CD8-positive, alpha-beta memory T cell (primary cell): ENCODE results near the gene CAPN13. TPM values are rescaled to one million over a fixed set of nuclear protein-coding genes. Genes with fewer than 3 reads are reported as not detected.

ENCODE experiments used
- CTCF ChIA-PET: fragments of 350-600 bp; sonication (Branson Sonifier 250); formaldehyde crosslinking; loops from one replicate; lab custom pipeline; 2021; ENCODE audit warnings: antibody characterized with exemption; lab: Charles Lee
- POLR2A ChIA-PET: fragments of 350-600 bp; sonication (Branson Sonifier 250); formaldehyde crosslinking; loops from one replicate; lab custom pipeline; 2021; ENCODE audit warnings: antibody characterized with exemption; lab: Charles Lee
- DNase-seq, 5 donors: peaks; one replicate each; pipeline versions ENCODE4 v3.0.0 to v3.0.0-alpha.2; 2020 to 2022; ENCODE audit warnings: mixed read lengths in 1 of 5
- H3K27ac ChIP-seq: one replicate; pipeline ENCODE4 v1.7.0; 2013; ENCODE audit warnings: low read depth, mild to moderate bottlenecking, low read length, moderate library complexity
- H3K27me3 ChIP-seq: 2 replicates; pipeline ENCODE4 v1.7.0; 2013; ENCODE audit warnings: low read length, mild to moderate bottlenecking; ENCODE audit not compliant: insufficient read depth, poor library complexity, severe bottlenecking
- H3K36me3 ChIP-seq: 2 replicates; pipeline ENCODE4 v1.7.0; 2013; ENCODE audit warnings: mild to moderate bottlenecking, low read length, moderate library complexity; ENCODE audit not compliant: insufficient read depth
- H3K4me1 ChIP-seq: 2 replicates; pipeline ENCODE4 v1.7.0; 2013; ENCODE audit warnings: mild to moderate bottlenecking, low read length, moderate library complexity; ENCODE audit not compliant: insufficient read depth
- H3K4me3 ChIP-seq: 2 replicates; pipeline ENCODE4 v1.7.0; 2013; ENCODE audit warnings: mild to moderate bottlenecking, low read length
- H3K9me3 ChIP-seq: 2 replicates; pipeline ENCODE4 v1.7.0; 2013; ENCODE audit warnings: mild to moderate bottlenecking, low read length
- H3K27ac Mint-ChIP-seq, 8 donors: one replicate each; pipeline ENCODE4 v1.8.0; 2020 to 2021; ENCODE audit warnings: mixed read lengths in 8 of 8, mild to moderate bottlenecking in 6 of 8, inconsistent platforms in 3 of 8, moderate library complexity in 3 of 8
- H3K27me3 Mint-ChIP-seq, 2 donors: one replicate each; pipeline ENCODE4 v1.8.0; 2020 to 2021; ENCODE audit warnings: mixed read lengths in 2 of 2, mild to moderate bottlenecking in 1 of 2, moderate library complexity in 1 of 2
- H3K36me3 Mint-ChIP-seq, 3 donors: one replicate each; pipeline ENCODE4 v1.8.0; 2020 to 2021; ENCODE audit warnings: mixed read lengths in 3 of 3, inconsistent platforms in 1 of 3, mild to moderate bottlenecking in 1 of 3
- H3K4me1 Mint-ChIP-seq, 3 donors: one replicate each; pipeline ENCODE4 v1.8.0; 2020 to 2021; ENCODE audit warnings: mixed read lengths in 3 of 3, inconsistent platforms in 1 of 3, mild to moderate bottlenecking in 1 of 3
- H3K4me3 Mint-ChIP-seq, 7 donors: one replicate each; pipeline ENCODE4 v1.8.0; 2020 to 2021; ENCODE audit warnings: mixed read lengths in 7 of 7, mild to moderate bottlenecking in 6 of 7, moderate library complexity in 4 of 7, inconsistent platforms in 2 of 7
- H3K9me3 Mint-ChIP-seq, 5 donors: one replicate each; pipeline ENCODE4 v1.8.0; 2020 to 2022; ENCODE audit warnings: mixed read lengths in 5 of 5, mild to moderate bottlenecking in 3 of 5, moderate library complexity in 2 of 5, inconsistent platforms in 1 of 5
- polyA plus RNA-seq: library from polyadenylated mRNA; unstranded; fragments of 300-500 nt; fragmentation: Illumina TruSeq; gene quantifications from one replicate; pipeline ENCODE4 v1.2.3, GENCODE V29; 2021
- total RNA-seq, 2 experiments: library from RNA; stranded (reverse); gene quantifications; one replicate each; pipeline ENCODE4 v1.2.3, GENCODE V29; 2021

Gene CAPN13
- total and polyA plus RNA-seq, 3 experiments from 2014 or later = not detected

DNA sequence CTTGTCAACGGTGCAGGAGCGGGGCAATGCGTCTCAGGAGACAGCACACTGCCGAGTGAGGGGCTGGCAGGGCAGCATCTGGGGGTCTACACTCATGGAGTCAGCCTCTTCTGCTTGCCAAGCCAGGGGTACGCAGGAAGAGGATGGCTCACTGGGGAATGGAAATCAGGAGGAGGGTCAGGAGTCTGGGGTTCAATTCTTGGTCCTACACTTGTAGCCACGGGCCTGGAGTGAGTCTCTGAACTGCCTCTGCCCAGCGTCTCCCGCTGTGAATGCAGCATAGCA lies 70.0 kb downstream of the CAPN13 start:
- no peak for DNase-seq
- no peak overlapping the region for H3K4me3 Mint-ChIP-seq
- H3K4me1 Mint-ChIP-seq = no peaks in the 10 kb centered on the region

DNA sequence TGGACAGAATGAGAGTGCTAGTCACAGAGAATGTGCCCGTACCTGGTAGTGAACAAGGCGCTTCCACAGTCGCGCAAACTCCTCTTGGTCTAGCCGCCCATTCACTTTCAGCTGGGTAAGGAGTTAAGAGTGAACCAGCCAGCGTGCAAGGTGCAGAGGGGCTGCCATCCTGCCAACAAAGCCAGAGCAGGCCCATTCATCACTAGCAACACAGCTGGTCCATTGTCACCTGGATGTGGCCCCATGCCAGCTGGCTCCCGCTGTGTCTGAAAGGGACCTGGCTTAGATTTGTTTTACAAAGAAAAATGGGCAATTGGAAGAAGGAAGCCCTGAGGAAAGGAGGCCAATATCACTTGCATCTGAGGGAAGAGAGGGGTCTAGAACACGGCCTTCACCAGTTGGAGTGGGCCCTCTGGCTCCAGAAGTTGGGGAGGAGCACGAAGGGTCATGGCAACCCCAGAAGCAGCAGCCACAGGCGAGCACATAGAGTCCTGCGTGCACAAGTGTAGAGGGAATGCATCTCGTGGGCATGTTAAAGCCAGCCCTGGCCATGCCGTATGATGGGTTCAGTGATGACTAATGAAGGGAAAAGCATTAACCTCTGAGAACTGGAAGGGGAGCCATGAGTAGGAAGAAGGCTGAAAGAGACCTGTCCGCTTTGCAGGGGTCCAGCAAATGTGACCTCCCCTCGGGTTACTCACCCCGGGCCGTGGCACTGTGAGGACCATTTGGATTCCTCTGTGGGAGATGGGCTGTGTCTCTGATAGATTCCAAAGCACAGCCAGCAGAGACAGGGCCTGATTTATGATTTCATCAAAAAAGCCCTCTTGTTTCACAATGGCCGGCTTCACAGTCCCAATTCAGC lies 70.6 kb downstream of the CAPN13 start:
- H3K4me1 ChIP-seq = no peaks in the 10 kb centered on the region
- Mint-ChIP-seq H3K27ac (no peak overlapping the region), H3K4me3 (no peak overlapping the region), H3K36me3 (no peaks in the 10 kb centered on the region), H3K9me3 (no peaks in the 10 kb centered on the region), H3K27me3 (peaks cover 10 to 19% of the 10 kb centered on the region in 2 donors), H3K4me1 (no peaks in the 10 kb centered on the region)
- H3K27ac ChIP-seq = no peak overlapping the region
- CTCF ChIA-PET = no interaction called here
- no peaks in the 10 kb centered on the region for H3K27me3 ChIP-seq
- H3K4me3 ChIP-seq = no peak overlapping the region
- no peaks in the 10 kb centered on the region for H3K9me3 ChIP-seq
- no peaks in the 10 kb centered on the region for H3K36me3 ChIP-seq
- DNase-seq = no peak
- POLR2A ChIA-PET = no interaction called here

More for the DNA sequence above, 70.0 kb downstream of the CAPN13 start:
- no peaks in the 10 kb centered on the region for H3K36me3 Mint-ChIP-seq
- H3K36me3 ChIP-seq = no peaks in the 10 kb centered on the region
- no peaks in the 10 kb centered on the region for H3K9me3 Mint-ChIP-seq
- no peak overlapping the region for H3K27ac ChIP-seq
- POLR2A ChIA-PET = no interaction called here
- CTCF ChIA-PET = no interaction called here
- no peaks in the 10 kb centered on the region for H3K4me1 ChIP-seq
- H3K4me3 ChIP-seq = no peak overlapping the region
- H3K9me3 ChIP-seq = no peaks in the 10 kb centered on the region
- H3K27ac Mint-ChIP-seq = no peak overlapping the region
- H3K27me3 ChIP-seq = no peaks in the 10 kb centered on the region
- H3K27me3 Mint-ChIP-seq = peaks cover 10 to 19% of the 10 kb centered on the region in 2 donors

DNA sequence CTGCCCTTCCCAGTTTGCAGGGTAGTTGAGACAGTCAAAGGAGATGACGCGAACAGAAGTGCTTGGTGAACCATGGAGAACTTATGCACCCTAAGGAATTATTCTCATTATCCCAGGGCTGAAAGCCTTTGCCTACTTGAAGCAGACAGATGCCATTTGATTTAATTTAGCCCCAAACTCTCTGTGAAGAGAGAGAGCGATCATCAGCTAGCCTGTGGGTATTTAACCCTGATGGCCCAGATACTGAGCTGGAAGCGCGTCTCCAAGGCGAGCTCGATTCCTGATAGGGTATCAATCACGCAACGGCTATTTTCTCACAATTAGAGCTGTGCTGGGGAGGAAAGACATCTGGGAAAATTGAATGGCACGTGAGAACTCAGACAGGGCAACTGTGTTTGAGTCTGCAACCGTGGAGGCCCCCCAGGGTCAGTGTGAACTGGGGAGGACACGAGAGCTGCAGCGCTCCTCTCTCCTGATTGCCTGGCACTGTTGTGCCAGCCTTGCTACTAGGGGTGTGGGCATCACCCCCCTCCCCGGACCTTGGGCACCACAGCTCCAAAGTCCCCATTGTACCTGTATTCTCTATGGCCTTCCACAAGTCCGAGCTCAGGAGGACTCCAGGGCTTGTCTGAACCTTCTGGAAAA lies 73.2 kb downstream of the CAPN13 start:
- CTCF ChIA-PET = no interaction called here
- H3K27me3 Mint-ChIP-seq = peaks cover 8 to 18% of the 10 kb centered on the region in 2 donors
- no peak overlapping the region for H3K4me3 Mint-ChIP-seq
- no peak overlapping the region for H3K4me3 ChIP-seq
- H3K9me3 Mint-ChIP-seq = no peaks in the 10 kb centered on the region
- POLR2A ChIA-PET = no interaction called here
- H3K36me3 ChIP-seq = no peaks in the 10 kb centered on the region
- no peaks in the 10 kb centered on the region for H3K9me3 ChIP-seq
- H3K27ac Mint-ChIP-seq = no peak overlapping the region
- no peaks in the 10 kb centered on the region for H3K4me1 ChIP-seq
- H3K36me3 Mint-ChIP-seq = no peaks in the 10 kb centered on the region
- no peak for DNase-seq
- no peak overlapping the region for H3K27ac ChIP-seq
- no peaks in the 10 kb centered on the region for H3K4me1 Mint-ChIP-seq
- no peaks in the 10 kb centered on the region for H3K27me3 ChIP-seq

DNA sequence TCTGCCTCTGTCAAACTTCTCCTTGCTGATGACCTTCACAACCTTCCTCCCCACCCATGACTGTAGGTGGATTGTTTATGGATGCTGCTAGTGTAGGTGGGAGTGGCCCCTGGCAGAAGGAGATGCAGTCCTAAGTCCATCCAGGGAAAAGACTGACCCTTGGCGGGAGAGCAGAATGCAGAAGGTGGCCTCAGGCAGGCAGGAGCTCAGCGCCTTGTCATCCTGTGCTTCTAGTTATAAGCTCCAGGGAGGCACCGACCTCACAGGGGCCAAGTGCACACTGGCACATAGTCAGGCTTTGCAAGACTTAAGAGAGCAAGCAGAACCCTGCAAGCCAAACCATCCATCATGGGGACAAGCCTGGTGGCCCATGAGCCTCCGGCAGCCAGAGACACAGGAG lies 74.4 kb downstream of the CAPN13 start:
- no peaks in the 10 kb centered on the region for H3K36me3 Mint-ChIP-seq
- H3K4me3 Mint-ChIP-seq = no peak overlapping the region
- Histone ChIP-seq H3K27ac (no peak overlapping the region), H3K36me3 (no peaks in the 10 kb centered on the region), H3K4me1 (no peaks in the 10 kb centered on the region), H3K4me3 (no peak overlapping the region), H3K9me3 (no peaks in the 10 kb centered on the region), H3K27me3 (no peaks in the 10 kb centered on the region)
- POLR2A ChIA-PET = no interaction called here
- H3K27me3 Mint-ChIP-seq = peaks cover 8 to 12% of the 10 kb centered on the region in 2 donors
- no peaks in the 10 kb centered on the region for H3K9me3 Mint-ChIP-seq
- CTCF ChIA-PET = no interaction called here
- H3K27ac Mint-ChIP-seq = no peak overlapping the region
- DNase-seq = no peak
- no peaks in the 10 kb centered on the region for H3K4me1 Mint-ChIP-seq

DNA sequence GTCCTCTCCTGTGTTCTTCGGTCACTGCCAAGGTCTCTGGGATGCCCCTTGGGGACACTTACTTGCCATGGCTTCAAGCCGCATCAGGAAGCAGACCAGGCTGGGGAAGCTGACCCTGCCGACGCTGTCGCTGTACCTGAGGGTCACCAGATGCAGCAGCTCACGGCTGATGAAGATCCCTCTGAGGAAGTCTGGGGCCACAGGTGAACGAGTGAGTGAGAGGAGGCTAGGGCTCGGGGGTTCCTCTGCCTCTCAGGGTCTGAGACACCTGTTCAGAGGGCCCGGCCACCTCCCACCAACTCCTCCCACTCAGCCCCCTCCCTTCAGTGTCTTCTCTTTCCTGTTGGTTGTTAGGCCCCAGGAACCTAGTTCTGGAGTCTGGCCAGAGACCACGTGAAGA lies 74.9 kb downstream of the CAPN13 start:
- H3K36me3 Mint-ChIP-seq = no peaks in the 10 kb centered on the region
- peaks cover 8 to 9% of the 10 kb centered on the region in 2 donors for H3K27me3 Mint-ChIP-seq
- no peak overlapping the region for H3K4me3 Mint-ChIP-seq
- Histone ChIP-seq H3K27me3 (no peaks in the 10 kb centered on the region), H3K4me1 (no peaks in the 10 kb centered on the region), H3K27ac (no peak overlapping the region), H3K4me3 (no peak overlapping the region), H3K36me3 (no peaks in the 10 kb centered on the region), H3K9me3 (no peaks in the 10 kb centered on the region)
- no peaks in the 10 kb centered on the region for H3K9me3 Mint-ChIP-seq
- H3K4me1 Mint-ChIP-seq = no peaks in the 10 kb centered on the region
- ChIA-PET POLR2A (no interaction called here), CTCF (no interaction called here)
- no peak for DNase-seq
- no peak overlapping the region for H3K27ac Mint-ChIP-seq

DNA sequence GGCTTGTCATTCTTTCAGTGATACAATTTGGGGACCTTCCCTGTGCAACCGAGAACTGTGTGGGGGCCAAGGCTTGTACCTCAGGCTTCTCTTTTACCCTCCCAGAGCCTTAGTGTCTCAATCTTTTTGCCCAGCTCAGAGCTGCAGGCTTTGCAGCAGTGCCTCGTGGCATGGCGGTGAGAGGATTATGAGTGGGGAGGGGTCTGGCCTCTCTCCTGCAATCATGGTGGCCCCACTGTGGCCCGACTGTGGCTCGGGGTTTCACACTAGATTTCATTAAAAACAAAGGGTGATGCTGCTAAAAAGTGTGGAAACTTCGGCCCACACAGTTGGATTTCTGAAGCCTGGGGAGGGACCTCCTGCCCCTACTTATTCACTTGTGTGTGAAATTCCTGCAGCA lies 75.5 kb downstream of the CAPN13 start:
- no peaks in the 10 kb centered on the region for H3K27me3 ChIP-seq
- H3K9me3 ChIP-seq = no peaks in the 10 kb centered on the region
- H3K27ac ChIP-seq = no peak overlapping the region
- ChIA-PET CTCF (no interaction called here), POLR2A (no interaction called here)
- H3K4me1 ChIP-seq = no peaks in the 10 kb centered on the region
- H3K4me3 ChIP-seq = no peak overlapping the region
- H3K27me3 Mint-ChIP-seq = peaks cover 8 to 9% of the 10 kb centered on the region in 2 donors
- no peaks in the 10 kb centered on the region for H3K9me3 Mint-ChIP-seq
- DNase-seq = no peak
- H3K4me3 Mint-ChIP-seq = no peak overlapping the region
- no peak overlapping the region for H3K27ac Mint-ChIP-seq
- no peaks in the 10 kb centered on the region for H3K36me3 ChIP-seq
- no peaks in the 10 kb centered on the region for H3K4me1 Mint-ChIP-seq
- no peaks in the 10 kb centered on the region for H3K36me3 Mint-ChIP-seq

DNA sequence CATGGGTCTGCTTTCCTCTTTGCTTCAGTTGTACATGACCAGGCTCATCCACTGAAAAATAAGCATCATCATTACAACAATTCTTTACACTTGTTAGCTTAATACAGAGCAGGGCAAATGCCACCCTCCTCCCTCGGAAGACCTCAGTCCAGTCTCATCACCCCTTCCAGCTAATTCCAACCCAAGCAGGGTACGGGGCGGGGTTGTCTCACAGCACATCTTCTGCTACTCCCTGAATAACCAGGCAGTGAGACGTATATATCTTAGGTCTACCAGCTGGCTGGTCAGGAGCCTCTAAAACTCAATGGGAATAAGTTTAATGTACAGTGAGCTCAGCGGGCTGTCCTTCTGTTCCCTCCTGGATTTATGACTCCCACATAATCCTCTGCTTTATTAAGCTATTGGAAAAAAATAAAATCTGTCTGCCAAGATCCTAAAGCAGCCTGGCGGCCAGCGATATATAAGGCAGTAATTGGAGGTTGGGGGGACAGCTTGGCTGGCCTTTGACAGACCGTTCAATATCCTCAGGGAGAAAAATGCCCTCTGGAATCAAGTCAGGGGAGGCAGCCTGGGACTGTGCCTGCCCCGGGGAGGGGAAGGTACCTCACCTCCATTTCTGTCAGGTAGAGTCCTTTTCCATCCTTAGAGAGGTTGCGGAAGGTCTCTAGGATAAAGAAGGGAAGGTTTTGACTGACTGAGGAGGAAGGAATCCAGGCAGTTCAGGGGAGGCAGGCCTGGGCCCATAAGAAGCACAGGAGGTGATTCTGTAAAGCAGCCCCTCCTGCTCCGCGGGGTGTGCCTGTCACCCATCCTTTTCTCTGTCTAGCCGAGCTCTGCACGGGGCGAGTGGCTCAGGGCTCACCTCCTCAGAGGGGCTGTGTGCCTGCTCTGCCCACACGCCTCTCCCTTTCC lies 76.3 kb downstream of the CAPN13 start:
- DNase-seq = no peak
- Histone ChIP-seq H3K4me1 (no peaks in the 10 kb centered on the region), H3K9me3 (no peaks in the 10 kb centered on the region), H3K4me3 (no peak overlapping the region), H3K27me3 (no peaks in the 10 kb centered on the region), H3K27ac (no peak overlapping the region), H3K36me3 (no peaks in the 10 kb centered on the region)
- Mint-ChIP-seq H3K27ac (no peak overlapping the region), H3K4me3 (no peak overlapping the region), H3K27me3 (peaks cover 8% of the 10 kb centered on the region in 2 donors), H3K9me3 (no peaks in the 10 kb centered on the region), H3K36me3 (no peaks in the 10 kb centered on the region), H3K4me1 (no peaks in the 10 kb centered on the region)
- ChIA-PET POLR2A (no interaction called here), CTCF (interaction anchor here (1.4 to 1.8 kb wide), 2 partner anchors 15 to 21 kb away, joined by 3 to 5 read pairs; no protein-coding TSS in a partner anchor)

DNA sequence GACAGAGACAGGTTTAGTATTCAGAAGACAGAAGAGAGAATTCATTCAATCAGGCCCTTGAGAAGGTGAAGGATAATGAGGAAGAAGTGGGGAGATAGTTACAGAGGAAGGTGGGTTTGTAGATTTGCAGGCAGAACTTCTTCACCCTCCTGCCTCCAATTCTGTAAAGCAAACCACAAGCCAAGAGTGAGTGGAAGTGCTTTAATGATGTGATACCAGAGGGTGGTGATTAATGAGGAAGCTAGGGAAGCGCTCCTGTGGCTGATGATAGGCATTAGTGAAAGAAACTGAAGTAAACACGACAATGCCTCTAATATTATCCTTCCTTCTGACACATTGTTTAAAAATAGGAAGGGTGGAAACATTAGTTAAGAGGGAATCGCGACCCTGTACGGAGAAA lies 78.2 kb downstream of the CAPN13 start:
- Mint-ChIP-seq H3K36me3 (no peaks in the 10 kb centered on the region), H3K9me3 (no peaks in the 10 kb centered on the region), H3K27ac (no peak overlapping the region), H3K27me3 (peaks cover 9 to 27% of the 10 kb centered on the region in 2 donors), H3K4me3 (no peak overlapping the region), H3K4me1 (no peaks in the 10 kb centered on the region)
- no peak for DNase-seq
- CTCF ChIA-PET = no interaction called here
- no peak overlapping the region for H3K27ac ChIP-seq
- H3K27me3 ChIP-seq = no peaks in the 10 kb centered on the region
- no peaks in the 10 kb centered on the region for H3K36me3 ChIP-seq
- POLR2A ChIA-PET = no interaction called here
- H3K9me3 ChIP-seq = no peaks in the 10 kb centered on the region
- no peaks in the 10 kb centered on the region for H3K4me1 ChIP-seq
- H3K4me3 ChIP-seq = no peak overlapping the region
